Bronchial epithelial cell (primary cell): ENCODE data around the gene MAP3K20. TPM values are rescaled to one million over a fixed set of nuclear protein-coding genes. Genes with fewer than 3 reads are reported as not detected.

Experiments
- DNase-seq: peaks from one replicate; pipeline ENCODE4 v3.0.0-alpha.2; 2010; ENCODE audit warnings: low read depth
- FAIRE-seq: peaks from 2 replicates; lab custom pipeline; 2011; peaks lifted over from hg19 to GRCh38; lab: Jason Lieb, UNC
- H3K27me3 ChIP-seq: 2 replicates; pipeline ENCODE4 v1.5.1; 2011; ENCODE audit warnings: low read length; ENCODE audit not compliant: control insufficient read depth, insufficient read depth
- H3K36me3 ChIP-seq: 2 replicates; pipeline ENCODE4 v1.5.1; 2011; ENCODE audit warnings: low read length; ENCODE audit not compliant: control insufficient read depth, insufficient read depth
- H3K4me3 ChIP-seq: 2 replicates; pipeline ENCODE4 v1.5.1; 2011; ENCODE audit warnings: mild to moderate bottlenecking, low read depth, low read length, control low read depth
- CTCF ChIP-seq: IDR thresholded peaks from 2 replicates; pipeline ENCODE4 v1.5.1; 2011; ENCODE audit warnings: mild to moderate bottlenecking, moderate library complexity, low read length, control low read depth, inconsistent platforms; ENCODE audit not compliant: insufficient read depth, severe bottlenecking
- total RNA-seq: library from RNA; depleted of rRNA; stranded (reverse); fragments of >200 nt; gene quantifications from 2 replicates; pipeline ENCODE4 v1.2.1, GENCODE V29; 2014

MAP3K20 gene
- total RNA-seq, 1 donor from 2014 or later, result 43.2 TPM

GRCh38 chr2:173062801-173063200 is 12.8 kb upstream of the MAP3K20 start:
- no peak for TF ChIP-seq CTCF
- DNase-seq (peak; percentile 92), FAIRE-seq (peak; percentile 18)
- H3K27me3 ChIP-seq, result no peaks in the 10 kb centered on the region
- H3K4me3 ChIP-seq, result no peak overlapping the region
- H3K36me3 ChIP-seq, result no peaks in the 10 kb centered on the region

- no peaks in the 10 kb centered on the region for H3K27me3 ChIP-seq
- H3K4me3 ChIP-seq, result no peak overlapping the region
- H3K36me3 ChIP-seq, result no peaks in the 10 kb centered on the region
- DNase-seq (peak; percentile 89), FAIRE-seq (no peak)
- no peak for TF ChIP-seq CTCF
Observed at GRCh38 chr2:173064151-173064805, 11.4 kb upstream of the MAP3K20 start.

- DNase-seq (no peak), FAIRE-seq (no peak)
- TF ChIP-seq CTCF, result no peak
- Histone ChIP-seq H3K36me3 (no peaks in the 10 kb centered on the region), H3K4me3 (no peak overlapping the region), H3K27me3 (no peaks in the 10 kb centered on the region)
Observed at GRCh38 chr2:173066887-173067676, 8.6 kb upstream of the MAP3K20 start.

- no peaks in the 10 kb centered on the region for H3K27me3 ChIP-seq
- no peaks in the 10 kb centered on the region for H3K36me3 ChIP-seq
- H3K4me3 ChIP-seq, result peak overlapping the region; percentile 84
- no peak for DNase-seq
- TF ChIP-seq CTCF, result no peak
- no peak for FAIRE-seq
Observed at GRCh38 chr2:173075056-173075780, 428 bp upstream of the MAP3K20 start.

- FAIRE-seq (no peak), DNase-seq (peak; percentile 56)
- H3K36me3 ChIP-seq, result no peaks in the 10 kb centered on the region
- H3K4me3 ChIP-seq, result peak overlapping the region; percentile 84
- TF ChIP-seq CTCF, result no peak
- no peaks in the 10 kb centered on the region for H3K27me3 ChIP-seq
Observed at GRCh38 chr2:173076581-173077345, 1.1 kb downstream of the MAP3K20 start.
